HCT116 (cell line): Measurements from ENCODE around the gene RBP2. TPM values are rescaled to one million over a fixed set of nuclear protein-coding genes. Genes with fewer than 3 reads are reported as not detected.

Source experiments
- ATAC-seq: fragments of 200-7000 bp; cut with Tn5 transposase; 2 replicates; pipeline ENCODE4 v1.9.1; 2020; ENCODE audit warnings: mild to moderate bottlenecking, moderate library complexity
- BruUV-seq: library from RNA; stranded (reverse); fragments of 400-500 nt; replicated peaks from 2 replicates; lab custom pipeline; 2021; lab: Mats Ljungman, UMichigan
- CTCF ChIA-PET: fragments of 300-600 bp; sonication (Branson Sonifier 250); formaldehyde crosslinking; loops from one replicate; lab custom pipeline; 2021; ENCODE audit warnings: antibody characterized with exemption; lab: Charles Lee
- POLR2A ChIA-PET: fragments of 300-600, 350-600 bp; sonication (Branson Sonifier 250); formaldehyde crosslinking; loops from one replicate; lab custom pipeline; 2021; ENCODE audit warnings: antibody characterized with exemption; lab: Charles Lee
- RAD21 ChIA-PET, 2 experiments: fragments of 300-600 bp; sonication (Branson Sonifier 250); formaldehyde crosslinking; loops; one replicate each; lab custom pipeline; 2023; ENCODE audit warnings: low total read pairs in 2 of 2; ENCODE audit not compliant: uncharacterized antibody in 2 of 2, unreplicated experiment in 2 of 2, low non-redundant PET in 1 of 2; lab: Charles Lee
- DNase-seq: peaks from one replicate; pipeline ENCODE4 v3.0.0-alpha.2; 2010; ENCODE audit warnings: low read depth, low spot score
- H2AFZ ChIP-seq: fragments of 200-600 bp; shearing (Covaris generic), sonication (generic); 2 replicates; pipeline ENCODE4 v1.6.1; 2017; ENCODE audit warnings: low read depth, mixed run types, mixed read lengths, antibody characterized with exemption, low read length; ENCODE audit not compliant: poor library complexity, severe bottlenecking
- H3K27ac ChIP-seq: 2 replicates; pipeline ENCODE4 v1.5.1; 2012; ENCODE audit warnings: low read depth, low read length
- H3K27me3 ChIP-seq: fragments of 200-600 bp; sonication (generic); 2 replicates; pipeline ENCODE4 v1.6.1; 2016; ENCODE audit warnings: mixed run types, low read length, mixed read lengths; ENCODE audit not compliant: insufficient read depth
- H3K36me3 ChIP-seq, 2 experiments: fragments of 200-500 bp in 1 of 2; fragments of 200-600 bp in 1 of 2; sonication (Bioruptor generic) in 1 of 2; sonication (generic) in 1 of 2; 2 replicates each; pipeline versions ENCODE4 v1.5.1 to v1.6.1; 2014 to 2016; ENCODE audit warnings: low read length in 2 of 2, inconsistent platforms in 1 of 2, mixed read lengths in 1 of 2, mixed run types in 1 of 2; ENCODE audit not compliant: insufficient read depth in 2 of 2, control insufficient read depth in 1 of 2
- H3K4me1 ChIP-seq, 2 experiments: fragments of 200-600 bp in 1 of 2; sonication (generic) in 1 of 2; 2 replicates each; pipeline versions ENCODE4 v1.5.1 to v1.6.1; 2012 to 2017; ENCODE audit warnings: low read length in 2 of 2, inconsistent platforms in 1 of 2, mild to moderate bottlenecking in 1 of 2, mixed read lengths in 1 of 2, mixed run types in 1 of 2, moderate library complexity in 1 of 2; ENCODE audit not compliant: insufficient read depth in 2 of 2, control insufficient read depth in 1 of 2
- H3K4me2 ChIP-seq: fragments of 200-600 bp; sonication (generic); 2 replicates; pipeline ENCODE4 v1.6.1; 2017; ENCODE audit warnings: mixed run types, low read length, mixed read lengths
- H3K4me3 ChIP-seq, 2 experiments: fragments of 200-600 bp in 1 of 2; sonication (generic) in 1 of 2; replicated peaks in 1 of 2; 2 replicates each; pipeline ENCODE4 v1.5.1; 2011 to 2016; ENCODE audit warnings: low read length in 2 of 2, control low read depth in 1 of 2, low read depth in 1 of 2, mild to moderate bottlenecking in 1 of 2, mixed read lengths in 1 of 2, mixed run types in 1 of 2
- H3K79me2 ChIP-seq: fragments of 200-600 bp; sonication (generic); 2 replicates; pipeline ENCODE4 v1.6.1; 2017; ENCODE audit warnings: mild to moderate bottlenecking, mixed run types, low read length, moderate library complexity, mixed read lengths; ENCODE audit not compliant: insufficient read depth
- H3K9ac ChIP-seq: fragments of 200-600 bp; sonication (generic); 2 replicates; pipeline ENCODE4 v1.6.1; 2016; ENCODE audit warnings: low read length, mixed read lengths
- H3K9me2 ChIP-seq: fragments of 200-600 bp; sonication (generic), shearing (Covaris generic); 2 replicates; pipeline ENCODE4 v1.6.1; 2017; ENCODE audit warnings: mixed run types, mild to moderate bottlenecking, moderate library complexity; ENCODE audit not compliant: insufficient read depth
- H3K9me3 ChIP-seq, 2 experiments: fragments of 200-500 bp in 1 of 2; fragments of 200-600 bp in 1 of 2; sonication (Bioruptor generic) in 1 of 2; sonication (generic) in 1 of 2; 2 replicates each; pipeline ENCODE4 v1.6.1; 2014 to 2017; ENCODE audit warnings: low read length in 2 of 2, mixed read lengths in 2 of 2, inconsistent platforms in 1 of 2, low read depth in 1 of 2, mild to moderate bottlenecking in 1 of 2, mixed run types in 1 of 2, moderate library complexity in 1 of 2; ENCODE audit not compliant: control insufficient read depth in 1 of 2, insufficient read depth in 1 of 2
- H4K20me1 ChIP-seq: fragments of 200-600 bp; sonication (generic), shearing (Covaris generic); 2 replicates; pipeline ENCODE4 v1.6.1; 2017; ENCODE audit warnings: mixed run types, mild to moderate bottlenecking, moderate library complexity; ENCODE audit not compliant: insufficient read depth
- CEBPB ChIP-seq: IDR thresholded peaks from 2 replicates; pipeline ENCODE4 v1.6.1; 2012; ENCODE audit warnings: low read depth
- ELF1 ChIP-seq: IDR thresholded peaks from 2 replicates; pipeline ENCODE4 v1.6.1; 2012; ENCODE audit warnings: low read depth, borderline replicate concordance
- EZH2 ChIP-seq: fragments of 200-600 bp; sonication (generic); IDR thresholded peaks from 2 replicates; pipeline ENCODE4 v1.6.1; 2017; ENCODE audit warnings: antibody characterized with exemption, mixed run types
- FOSL1 ChIP-seq: IDR thresholded peaks from 2 replicates; pipeline ENCODE4 v1.6.1; 2012; ENCODE audit warnings: low read depth
- RAD21 ChIP-seq: IDR thresholded peaks from 2 replicates; pipeline ENCODE4 v1.6.1; 2012; ENCODE audit warnings: low read depth, mild to moderate bottlenecking
- SP1 ChIP-seq: IDR thresholded peaks from 2 replicates; pipeline ENCODE4 v1.6.1; 2012; ENCODE audit warnings: low read depth
- SRF ChIP-seq: IDR thresholded peaks from 2 replicates; pipeline ENCODE4 v1.6.1; 2012; ENCODE audit warnings: low read depth
- ZNF274 ChIP-seq: fragments of 200-500 bp; sonication (Bioruptor generic); IDR thresholded peaks from 2 replicates; pipeline ENCODE4 v1.6.1; 2014; ENCODE audit warnings: mild to moderate bottlenecking, low read depth, low read length, inconsistent platforms
- intact Hi-C: fragments of 100-400 bp; cut with micrococcal nuclease; formaldehyde crosslinking; loops from 2 replicates; pipeline ENCODE4 v1.10.0; 2022
- total RNA-seq: library from RNA; stranded (reverse); gene quantifications from one replicate; pipeline ENCODE4 v1.2.1, GENCODE V29; 2021; ENCODE audit not compliant: unreplicated experiment
- TF ChIP-seq, protein P1 (sequence below): IDR thresholded peaks from 2 replicates; pipeline ENCODE4 v1.6.1; 2011; ENCODE audit warnings: mild to moderate bottlenecking, low read length, moderate library complexity; ENCODE audit not compliant: insufficient replicate concordance; ENCODE audit errors: extremely low read depth
- TF ChIP-seq, protein P2 (sequence below): IDR thresholded peaks from 2 replicates; pipeline ENCODE4 v1.6.1; 2012; ENCODE audit warnings: low read depth

The RBP2 gene
- total RNA-seq, 1 experiment from 2014 or later = not detected

GRCh38 chr3:139460529-139460928 lies 15.8 kb downstream of the RBP2 start:
- no TSS peak for BruUV-seq

More at GRCh38 chr3:139460529-139460928, 15.8 kb downstream of the RBP2 start:
- ChIA-PET RAD21 (no interaction called here), CTCF (no interaction called here), POLR2A (no interaction called here)
- no peak overlapping the region for H3K4me2 ChIP-seq
- no peaks in the 10 kb centered on the region for H3K79me2 ChIP-seq
- no peaks in the 10 kb centered on the region for H3K9me2 ChIP-seq
- no peaks in the 10 kb centered on the region for H3K27me3 ChIP-seq
- intact Hi-C loops = no loop called here
- H4K20me1 ChIP-seq = no peaks in the 10 kb centered on the region
- no peak for TF ChIP-seq SRF
- TF ChIP-seq CEBPB = no peak
- TF ChIP-seq, protein P1, sequence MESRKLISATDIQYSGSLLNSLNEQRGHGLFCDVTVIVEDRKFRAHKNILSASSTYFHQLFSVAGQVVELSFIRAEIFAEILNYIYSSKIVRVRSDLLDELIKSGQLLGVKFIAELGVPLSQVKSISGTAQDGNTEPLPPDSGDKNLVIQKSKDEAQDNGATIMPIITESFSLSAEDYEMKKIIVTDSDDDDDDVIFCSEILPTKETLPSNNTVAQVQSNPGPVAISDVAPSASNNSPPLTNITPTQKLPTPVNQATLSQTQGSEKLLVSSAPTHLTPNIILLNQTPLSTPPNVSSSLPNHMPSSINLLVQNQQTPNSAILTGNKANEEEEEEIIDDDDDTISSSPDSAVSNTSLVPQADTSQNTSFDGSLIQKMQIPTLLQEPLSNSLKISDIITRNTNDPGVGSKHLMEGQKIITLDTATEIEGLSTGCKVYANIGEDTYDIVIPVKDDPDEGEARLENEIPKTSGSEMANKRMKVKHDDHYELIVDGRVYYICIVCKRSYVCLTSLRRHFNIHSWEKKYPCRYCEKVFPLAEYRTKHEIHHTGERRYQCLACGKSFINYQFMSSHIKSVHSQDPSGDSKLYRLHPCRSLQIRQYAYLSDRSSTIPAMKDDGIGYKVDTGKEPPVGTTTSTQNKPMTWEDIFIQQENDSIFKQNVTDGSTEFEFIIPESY = no peak
- no peak for TF ChIP-seq FOSL1
- TF ChIP-seq ELF1 = no peak
- TF ChIP-seq SP1 = no peak
- TF ChIP-seq, protein P2, sequence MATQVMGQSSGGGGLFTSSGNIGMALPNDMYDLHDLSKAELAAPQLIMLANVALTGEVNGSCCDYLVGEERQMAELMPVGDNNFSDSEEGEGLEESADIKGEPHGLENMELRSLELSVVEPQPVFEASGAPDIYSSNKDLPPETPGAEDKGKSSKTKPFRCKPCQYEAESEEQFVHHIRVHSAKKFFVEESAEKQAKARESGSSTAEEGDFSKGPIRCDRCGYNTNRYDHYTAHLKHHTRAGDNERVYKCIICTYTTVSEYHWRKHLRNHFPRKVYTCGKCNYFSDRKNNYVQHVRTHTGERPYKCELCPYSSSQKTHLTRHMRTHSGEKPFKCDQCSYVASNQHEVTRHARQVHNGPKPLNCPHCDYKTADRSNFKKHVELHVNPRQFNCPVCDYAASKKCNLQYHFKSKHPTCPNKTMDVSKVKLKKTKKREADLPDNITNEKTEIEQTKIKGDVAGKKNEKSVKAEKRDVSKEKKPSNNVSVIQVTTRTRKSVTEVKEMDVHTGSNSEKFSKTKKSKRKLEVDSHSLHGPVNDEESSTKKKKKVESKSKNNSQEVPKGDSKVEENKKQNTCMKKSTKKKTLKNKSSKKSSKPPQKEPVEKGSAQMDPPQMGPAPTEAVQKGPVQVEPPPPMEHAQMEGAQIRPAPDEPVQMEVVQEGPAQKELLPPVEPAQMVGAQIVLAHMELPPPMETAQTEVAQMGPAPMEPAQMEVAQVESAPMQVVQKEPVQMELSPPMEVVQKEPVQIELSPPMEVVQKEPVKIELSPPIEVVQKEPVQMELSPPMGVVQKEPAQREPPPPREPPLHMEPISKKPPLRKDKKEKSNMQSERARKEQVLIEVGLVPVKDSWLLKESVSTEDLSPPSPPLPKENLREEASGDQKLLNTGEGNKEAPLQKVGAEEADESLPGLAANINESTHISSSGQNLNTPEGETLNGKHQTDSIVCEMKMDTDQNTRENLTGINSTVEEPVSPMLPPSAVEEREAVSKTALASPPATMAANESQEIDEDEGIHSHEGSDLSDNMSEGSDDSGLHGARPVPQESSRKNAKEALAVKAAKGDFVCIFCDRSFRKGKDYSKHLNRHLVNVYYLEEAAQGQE = no peak
- no peak for TF ChIP-seq RAD21
- no peak for TF ChIP-seq EZH2
- no peak for TF ChIP-seq ZNF274
- H3K4me3 ChIP-seq = no peak overlapping the region
- no peaks in the 10 kb centered on the region for H3K4me1 ChIP-seq
- no peak overlapping the region for H3K9ac ChIP-seq
- no peak overlapping the region for H3K27ac ChIP-seq
- H3K36me3 ChIP-seq = no peaks in the 10 kb centered on the region
- ATAC-seq (no peak), DNase-seq (no peak)
- H3K9me3 ChIP-seq = no peaks in the 10 kb centered on the region
- no peak overlapping the region for H2AFZ ChIP-seq
